SU-DHL-6 (cell line): ENCODE measurements around the gene ZFYVE1.

ENCODE experiments used
- EZH2phosphoT487 ChIP-seq: fragments of 200-600 bp; sonication (generic), shearing (Covaris generic); conservative IDR thresholded peaks from 2 replicates; pipeline ENCODE4 v1.6.1; 2018; ENCODE audit warnings: mild to moderate bottlenecking, antibody characterized with exemption, low read length, moderate library complexity, mixed read lengths
- TF ChIP-seq, protein P1 (sequence below): fragments of 200-600 bp; sonication (generic); IDR thresholded peaks from one replicate; pipeline ENCODE4 v1.5.1; 2017; ENCODE audit warnings: antibody characterized with exemption, mild to moderate bottlenecking, low read length, moderate library complexity; ENCODE audit not compliant: insufficient read depth, poor library complexity, severe bottlenecking

DNA sequence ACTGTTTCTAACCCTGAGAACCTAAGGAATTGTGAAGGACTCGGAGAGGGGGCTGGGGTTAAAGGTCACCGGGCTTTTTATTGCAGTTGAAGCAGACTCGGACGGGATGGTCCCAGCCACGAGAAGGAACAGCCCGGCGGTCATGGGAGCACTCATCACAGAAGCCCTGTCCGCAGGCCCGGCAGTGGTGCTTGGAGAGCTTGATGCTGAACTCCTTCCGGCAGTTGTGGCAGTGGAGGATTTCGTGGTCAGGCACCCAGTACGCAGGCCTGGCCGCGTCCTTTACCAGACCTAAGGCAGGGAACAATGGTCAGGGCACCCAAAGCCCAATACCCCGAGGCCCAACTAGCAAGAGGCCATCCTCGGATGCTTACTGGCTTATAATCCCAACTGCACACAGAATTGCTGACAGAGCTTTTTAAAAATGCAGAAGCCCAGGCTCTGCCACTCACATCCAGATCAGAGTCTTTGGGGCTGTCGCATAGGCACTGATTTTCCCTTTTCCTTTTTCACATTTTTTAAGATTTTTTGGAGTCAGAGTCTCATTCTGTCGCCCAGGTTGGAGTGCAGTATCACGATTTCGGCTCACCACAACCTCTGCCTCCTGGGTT is 56.0 kb downstream of the ZFYVE1 start:
- TF ChIP-seq, protein P1, sequence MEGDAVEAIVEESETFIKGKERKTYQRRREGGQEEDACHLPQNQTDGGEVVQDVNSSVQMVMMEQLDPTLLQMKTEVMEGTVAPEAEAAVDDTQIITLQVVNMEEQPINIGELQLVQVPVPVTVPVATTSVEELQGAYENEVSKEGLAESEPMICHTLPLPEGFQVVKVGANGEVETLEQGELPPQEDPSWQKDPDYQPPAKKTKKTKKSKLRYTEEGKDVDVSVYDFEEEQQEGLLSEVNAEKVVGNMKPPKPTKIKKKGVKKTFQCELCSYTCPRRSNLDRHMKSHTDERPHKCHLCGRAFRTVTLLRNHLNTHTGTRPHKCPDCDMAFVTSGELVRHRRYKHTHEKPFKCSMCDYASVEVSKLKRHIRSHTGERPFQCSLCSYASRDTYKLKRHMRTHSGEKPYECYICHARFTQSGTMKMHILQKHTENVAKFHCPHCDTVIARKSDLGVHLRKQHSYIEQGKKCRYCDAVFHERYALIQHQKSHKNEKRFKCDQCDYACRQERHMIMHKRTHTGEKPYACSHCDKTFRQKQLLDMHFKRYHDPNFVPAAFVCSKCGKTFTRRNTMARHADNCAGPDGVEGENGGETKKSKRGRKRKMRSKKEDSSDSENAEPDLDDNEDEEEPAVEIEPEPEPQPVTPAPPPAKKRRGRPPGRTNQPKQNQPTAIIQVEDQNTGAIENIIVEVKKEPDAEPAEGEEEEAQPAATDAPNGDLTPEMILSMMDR = no peak
- no peak for TF ChIP-seq EZH2phosphoT487
